ENCODE results near the gene SLC1A2.

The SLC1A2 gene

DNA sequence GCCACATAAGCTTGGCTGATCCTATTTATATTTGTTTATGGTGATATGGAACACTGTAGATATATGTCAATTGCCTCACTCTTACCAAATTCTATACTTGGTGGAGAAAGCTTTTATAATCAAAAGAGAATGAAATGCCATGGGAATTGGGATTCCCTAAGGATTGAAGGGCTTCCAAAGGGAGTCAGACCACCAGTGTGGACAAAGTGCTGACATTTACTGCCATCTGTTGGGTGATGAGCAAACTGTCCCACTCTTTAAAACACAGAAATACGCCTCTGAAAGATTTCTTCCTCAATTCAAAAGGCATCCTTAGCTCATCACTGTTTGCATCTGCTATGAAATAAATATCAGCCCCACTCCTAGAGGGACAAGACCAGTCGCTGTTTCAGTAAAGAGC is 7.1 kb downstream of the SLC1A2 start:
- DNase-seq: no peak

DNA sequence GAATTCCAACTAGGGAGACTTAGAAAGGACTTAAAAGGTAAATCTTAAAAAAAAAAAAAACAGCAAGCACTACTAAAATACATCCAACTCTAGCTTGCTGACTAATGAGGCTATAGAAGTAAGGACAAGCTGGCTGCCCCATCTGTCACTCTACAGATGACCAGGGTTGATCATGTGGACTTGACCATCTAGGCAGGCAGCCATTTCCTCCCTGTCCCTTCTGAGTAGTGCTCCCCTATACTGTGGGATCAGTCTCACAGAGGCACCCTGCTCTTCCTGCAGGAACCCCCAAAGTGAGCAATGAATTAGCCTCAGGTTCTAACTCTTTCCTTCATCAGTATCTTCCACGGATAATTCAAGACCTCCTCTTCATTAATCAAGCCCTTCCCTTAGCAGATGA is 12.3 kb downstream of the SLC1A2 start:
- DNase-seq: no peak

DNA sequence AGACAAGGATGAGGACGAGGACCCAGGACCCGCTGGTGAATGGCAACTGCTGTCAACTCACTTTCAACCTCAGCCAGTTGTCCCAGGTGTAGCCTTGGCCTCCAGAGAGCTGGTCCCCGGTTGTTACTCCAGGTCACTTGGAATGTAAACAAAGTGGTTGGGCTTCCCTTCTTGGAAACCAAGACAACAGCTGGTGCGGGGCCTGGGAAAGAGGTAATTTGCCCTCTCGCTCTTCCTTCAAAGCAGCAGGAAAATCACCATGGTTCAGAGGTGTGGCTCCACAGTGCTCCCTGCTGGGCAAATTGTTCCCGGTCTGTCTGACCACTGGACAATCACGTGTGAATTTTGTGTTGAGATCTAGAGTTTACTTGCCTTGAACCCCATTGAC is 15.0 kb downstream of the SLC1A2 start:
- DNase-seq: no peak

DNA sequence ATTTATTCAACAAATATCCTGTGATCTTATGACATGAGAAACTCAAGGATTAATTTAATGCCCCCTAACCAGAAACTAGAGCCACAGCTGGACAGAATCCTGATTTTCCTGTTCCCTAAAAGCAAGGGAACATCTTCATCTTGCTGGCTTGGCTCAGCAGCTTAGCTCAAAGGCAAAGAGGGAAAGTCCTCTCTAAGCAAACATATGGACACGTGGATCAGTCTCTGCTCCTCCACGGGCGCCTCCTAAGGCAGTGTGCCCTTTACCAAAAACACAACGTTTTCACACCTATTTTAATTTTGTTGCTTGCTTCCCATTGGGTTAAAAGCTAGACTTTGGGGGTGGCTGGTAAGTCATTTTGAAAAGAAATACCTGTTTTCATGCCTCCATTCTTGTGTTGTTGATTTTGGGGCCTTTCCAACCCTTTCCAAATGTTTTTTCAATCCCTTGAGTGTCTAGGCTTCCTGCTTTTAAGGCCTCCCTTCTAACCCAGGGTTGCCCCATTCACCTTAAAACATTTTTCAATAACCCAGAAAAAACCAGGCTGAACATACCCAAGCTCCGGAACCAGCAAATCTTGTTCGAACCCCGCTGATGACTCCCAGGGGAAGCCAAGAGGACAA is 15.5 kb downstream of the SLC1A2 start:
- no peak for DNase-seq

DNA sequence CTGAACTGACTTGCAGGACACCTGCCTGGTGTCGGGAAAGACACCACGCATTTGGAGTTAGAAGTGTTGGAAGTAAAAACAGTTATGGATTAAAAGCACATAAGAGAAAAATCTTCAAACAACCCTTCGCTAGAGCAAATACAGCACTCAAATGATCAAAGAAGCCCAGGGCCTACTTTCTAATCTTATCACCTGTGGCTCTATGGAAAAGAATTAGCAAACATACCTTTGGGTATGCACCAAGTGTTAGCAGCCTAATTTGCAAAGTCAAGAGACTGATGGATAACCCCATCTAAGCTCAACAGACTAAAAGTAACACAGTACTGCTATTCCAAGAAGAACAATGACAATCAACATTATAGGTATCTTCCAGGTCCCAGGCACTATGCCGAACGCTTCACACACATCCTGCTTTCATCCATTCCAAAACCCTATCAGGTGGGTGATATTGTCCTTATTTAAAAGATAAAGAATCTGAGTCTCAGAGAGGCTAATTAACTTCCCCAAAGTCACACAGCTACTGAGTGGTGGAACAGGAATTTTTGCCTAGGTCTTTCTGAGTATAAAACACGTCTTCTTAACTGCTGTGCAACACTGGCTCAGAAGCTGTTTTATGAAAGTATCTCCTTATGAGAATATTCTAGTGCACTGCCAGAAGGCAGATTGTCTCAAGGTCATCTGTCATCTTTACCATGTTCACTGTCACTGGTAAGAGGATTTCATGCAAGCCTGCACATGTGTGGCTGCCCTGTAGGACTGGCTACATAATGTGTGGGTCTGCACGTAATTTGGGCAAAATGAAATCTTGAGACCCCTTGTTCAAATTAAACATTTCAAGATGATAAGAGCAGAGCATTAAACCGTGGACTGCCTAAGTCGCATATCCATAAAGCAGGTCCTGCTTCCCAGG is 16.4 kb downstream of the SLC1A2 start:
- no peak for DNase-seq

DNA sequence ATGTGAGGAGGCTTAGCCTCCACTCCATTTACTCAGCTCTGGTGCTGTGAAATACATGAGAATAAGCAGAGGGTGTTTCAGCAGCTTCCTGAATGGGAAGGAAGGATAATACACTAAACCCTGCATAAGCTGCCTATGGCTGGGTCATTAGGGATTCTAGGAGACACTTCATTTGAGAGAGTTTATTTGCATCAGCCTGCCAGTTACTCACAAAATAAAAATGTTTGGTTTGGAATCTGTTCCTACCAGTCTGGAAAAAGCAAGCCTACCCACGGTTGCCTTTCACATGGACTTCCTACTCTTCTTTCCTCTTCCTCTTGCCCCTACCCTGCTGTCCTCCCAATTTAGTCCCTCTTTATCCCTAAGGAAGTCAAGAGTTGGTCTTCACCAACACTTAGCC is 20.5 kb downstream of the SLC1A2 start:
- no peak for DNase-seq

DNA sequence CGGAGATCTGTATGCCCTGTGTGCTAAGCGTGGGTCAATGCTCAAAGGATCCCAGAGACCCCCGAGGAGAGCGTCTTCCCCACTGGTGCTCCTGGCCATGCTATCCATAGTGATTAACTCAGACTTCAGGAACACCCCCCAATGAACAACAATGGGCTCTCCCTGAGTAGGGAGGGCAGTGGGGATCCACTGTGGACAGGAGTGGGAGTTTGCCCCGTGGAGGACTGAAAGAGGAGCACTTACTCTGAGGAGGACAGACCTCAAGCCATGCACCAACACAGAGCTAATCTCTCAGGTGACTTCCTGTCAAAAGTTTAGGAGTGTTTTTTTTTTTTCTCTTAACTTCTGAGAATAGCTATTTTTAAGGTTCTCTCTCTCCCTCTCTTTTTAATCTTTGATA is 24.4 kb downstream of the SLC1A2 start:
- no peak for DNase-seq

DNA sequence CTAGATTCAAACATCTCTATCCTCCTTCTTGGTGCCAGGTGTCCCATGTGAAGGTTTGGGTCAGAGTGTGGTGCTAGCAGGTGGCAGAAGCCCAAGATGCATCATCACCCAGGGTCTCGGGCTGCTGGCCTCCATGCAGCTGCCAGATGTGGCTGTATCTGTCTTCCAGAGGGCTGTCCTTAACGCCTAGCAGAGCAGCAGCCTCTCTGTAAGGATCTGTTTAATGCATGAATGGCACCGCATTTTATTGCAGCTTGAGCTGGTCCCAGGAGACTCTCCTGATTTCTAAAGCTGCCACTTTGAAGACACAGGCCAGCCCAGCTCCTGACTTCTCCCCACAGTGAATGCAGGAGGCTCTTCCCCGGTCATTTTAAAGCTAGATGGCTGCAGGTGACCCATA is 26.3 kb downstream of the SLC1A2 start:
- DNase-seq: no peak

DNA sequence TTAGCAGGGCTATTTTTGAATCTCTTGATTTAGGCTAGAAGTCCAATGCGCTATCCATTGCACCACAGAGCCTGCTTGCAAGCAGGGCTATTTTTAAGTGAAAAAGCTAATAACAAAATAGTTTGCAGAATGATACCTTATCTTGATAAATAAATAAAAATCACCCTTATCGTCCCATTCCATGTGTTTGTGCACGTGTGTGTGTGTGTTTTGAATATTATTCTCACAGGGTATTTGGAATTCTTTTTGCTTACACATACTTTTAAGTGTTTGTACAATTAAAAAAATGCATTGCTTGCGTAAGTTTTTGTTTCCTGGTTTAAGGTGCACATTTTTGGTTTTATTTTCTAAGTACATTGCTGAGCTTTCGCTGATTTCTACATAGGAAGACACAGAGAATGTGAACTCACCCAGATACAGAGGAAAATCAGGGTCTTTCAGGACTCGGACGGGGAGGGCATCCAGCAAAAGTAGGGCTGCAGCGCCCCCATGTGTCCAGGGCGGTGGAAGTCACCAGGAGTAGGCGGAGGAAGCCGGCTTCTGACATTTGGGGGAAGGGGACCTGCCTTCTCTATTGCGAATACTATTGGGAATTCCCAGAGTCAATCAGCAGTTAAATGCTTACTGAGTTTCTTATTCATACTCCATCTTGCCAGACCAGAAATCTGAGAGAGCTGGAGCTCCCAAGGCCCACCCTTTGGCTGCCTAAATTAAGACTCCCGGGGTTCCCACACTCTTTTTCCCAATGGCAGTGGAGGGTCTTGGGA is 27.3 kb downstream of the SLC1A2 start:
- no peak for DNase-seq

DNA sequence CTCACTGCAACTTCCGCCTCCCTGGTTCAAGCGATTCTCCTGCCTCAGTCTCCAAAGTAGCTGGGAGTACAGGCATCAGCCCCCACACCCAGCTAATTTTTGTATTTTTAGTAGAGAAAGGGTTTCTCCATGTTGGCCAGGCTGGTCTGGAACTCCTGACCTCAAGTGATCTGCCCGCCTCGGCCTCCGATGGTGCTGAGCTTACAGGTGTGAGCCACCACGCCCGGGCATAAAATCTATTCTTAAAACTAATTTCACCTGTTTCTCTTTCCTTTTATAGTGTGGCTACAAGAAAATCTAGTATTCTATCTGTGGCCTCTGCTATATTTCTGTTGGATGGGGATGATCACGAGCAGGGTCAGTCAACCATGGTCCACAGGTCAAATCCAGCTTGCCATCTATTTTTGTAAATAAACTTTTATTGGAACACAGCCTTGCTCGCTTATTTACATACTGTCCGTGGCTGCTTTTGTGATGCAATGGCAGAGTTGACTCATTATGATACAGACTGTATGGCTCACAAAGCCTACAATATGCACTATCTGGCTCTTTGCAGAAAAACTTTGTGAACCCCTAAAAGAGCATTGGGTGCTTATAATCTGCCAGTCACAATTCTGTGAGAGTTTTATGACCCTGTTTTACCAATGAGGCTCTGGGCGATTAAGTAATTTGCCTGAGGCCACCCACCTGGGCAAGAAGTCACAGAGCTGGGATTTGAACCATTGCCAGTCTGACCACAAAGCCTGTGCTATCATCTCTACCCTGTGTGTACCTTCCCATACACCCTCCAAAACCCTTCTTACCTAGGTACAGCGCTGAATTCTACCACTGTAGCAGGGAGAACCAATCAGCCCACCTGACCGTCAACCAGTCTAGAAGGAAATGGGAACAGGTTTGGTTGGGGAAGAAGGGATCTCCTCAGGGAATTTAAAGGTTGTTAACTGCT is 28.3 kb downstream of the SLC1A2 start:
- no peak for DNase-seq

DNA sequence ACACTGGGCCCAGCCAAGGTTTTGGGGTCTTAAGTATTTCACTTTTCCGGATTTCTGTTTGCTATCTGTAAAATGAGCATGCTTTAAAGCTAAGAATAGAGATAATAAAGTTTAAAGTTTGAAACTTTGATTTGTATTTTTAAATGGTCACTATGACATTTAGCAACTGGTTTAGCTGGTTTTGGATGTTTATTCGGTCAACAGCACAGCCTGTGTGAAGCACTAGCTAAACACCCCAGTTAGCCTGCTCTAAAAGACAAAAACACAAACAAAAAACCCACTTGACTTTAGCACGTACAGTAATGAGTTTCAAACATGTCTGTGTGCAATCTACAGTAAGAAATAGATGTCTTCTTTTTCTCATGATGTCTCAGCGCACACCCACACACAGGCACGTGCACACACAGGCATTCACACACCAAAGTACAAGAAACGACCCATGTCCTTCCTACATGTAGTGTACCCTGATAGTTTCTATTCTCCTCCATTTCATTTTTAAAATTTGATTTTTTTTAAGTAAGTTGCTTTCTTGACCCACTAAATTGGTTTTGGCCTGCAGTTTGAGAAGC is 29.4 kb downstream of the SLC1A2 start:
- DNase-seq: no peak

DNA sequence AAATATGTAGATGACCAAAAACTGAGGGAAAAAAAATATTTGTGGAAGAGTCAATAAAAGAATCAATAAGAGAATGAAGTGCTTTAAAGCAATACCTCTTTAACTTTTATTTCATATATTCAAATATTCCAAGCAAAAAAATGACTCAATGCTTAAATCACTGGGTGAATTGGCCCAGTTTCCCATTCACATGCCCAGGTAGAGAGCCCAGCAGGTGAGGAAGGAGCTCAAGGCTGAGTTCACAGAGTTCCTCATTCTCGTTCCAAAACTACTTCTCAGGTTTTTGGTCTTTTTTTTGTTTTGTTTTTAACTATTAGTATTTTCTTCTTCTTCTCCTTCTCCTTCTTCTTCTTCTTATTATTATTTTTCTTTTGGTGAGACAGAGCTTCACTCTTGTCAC is 30.2 kb downstream of the SLC1A2 start:
- DNase-seq: no peak

DNA sequence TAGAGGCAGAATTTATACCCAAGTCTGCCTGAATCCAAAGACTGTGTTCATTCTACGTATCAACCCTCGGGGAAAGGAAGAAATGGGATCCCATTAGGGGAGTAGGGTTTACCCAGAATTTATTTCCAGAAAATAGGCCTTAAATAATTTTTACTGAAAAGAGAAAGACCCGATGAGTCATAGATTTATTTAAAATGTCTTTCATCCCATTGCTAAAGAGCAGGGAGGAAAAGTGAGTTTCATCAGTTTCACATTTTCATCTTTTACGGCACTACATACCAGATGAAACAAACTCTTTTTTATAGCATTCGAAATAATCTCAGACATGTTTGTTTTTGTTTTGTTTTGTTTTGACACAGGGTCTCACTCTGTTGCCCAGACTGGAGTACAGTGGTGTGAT is 31.3 kb downstream of the SLC1A2 start:
- DNase-seq: no peak

DNA sequence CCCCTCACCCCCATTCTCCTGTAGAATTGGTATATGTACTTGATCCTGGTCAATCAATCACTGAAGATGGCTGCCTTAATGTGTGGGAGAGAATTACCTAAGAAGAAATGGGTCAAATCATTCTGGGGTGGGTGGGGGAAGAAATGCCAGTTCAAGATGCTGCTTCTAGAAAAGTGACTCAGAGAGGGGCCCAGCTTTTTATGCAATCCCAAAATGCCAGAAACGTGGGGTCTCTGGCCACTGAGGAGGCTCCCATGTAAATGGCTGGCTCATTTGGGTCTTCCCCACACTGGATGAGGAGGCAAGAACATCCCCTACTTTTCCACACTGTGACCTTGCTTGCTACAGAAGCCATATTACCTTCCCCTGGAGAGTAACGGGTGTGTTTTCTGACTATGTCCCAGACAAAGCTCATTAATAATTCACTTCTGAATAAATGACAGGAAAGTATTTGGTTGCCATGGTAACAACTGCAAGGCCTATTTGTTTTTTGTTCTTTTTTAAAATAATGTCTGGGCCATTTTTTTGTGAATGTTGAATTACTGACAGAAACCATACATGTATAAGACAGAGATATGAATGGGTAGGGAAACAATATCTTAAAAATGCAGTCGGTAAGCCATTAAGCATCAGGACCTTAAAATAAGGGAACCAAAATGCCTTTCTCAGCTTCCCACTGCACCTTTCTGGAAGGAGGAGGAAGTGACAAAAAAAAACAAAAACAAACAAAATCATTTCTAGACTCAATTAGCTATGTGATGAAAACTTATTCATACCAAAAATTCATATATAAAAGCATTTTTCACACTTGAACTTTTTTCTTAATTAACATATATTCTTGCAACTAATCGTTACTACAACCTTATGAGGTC is 32.0 kb downstream of the SLC1A2 start:
- DNase-seq: no peak

DNA sequence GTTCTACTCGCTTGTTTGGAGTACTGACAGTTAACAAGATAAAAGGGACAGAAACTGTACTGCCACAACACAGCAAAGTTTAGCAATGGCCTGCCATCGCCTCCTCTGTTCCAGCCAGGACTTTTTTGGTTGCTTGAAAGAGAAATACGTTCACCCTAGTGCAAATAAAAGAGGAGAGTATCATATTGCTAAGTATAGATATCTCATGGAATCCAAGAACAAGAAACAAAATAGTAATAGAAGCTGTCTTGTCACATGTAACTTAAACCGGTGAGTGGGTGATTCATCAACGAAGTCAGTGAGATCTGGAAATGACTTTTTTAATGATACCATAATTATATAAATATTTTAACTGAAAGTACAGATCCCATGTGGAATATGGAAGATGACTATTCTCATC is 35.4 kb downstream of the SLC1A2 start:
- DNase-seq: no peak

DNA sequence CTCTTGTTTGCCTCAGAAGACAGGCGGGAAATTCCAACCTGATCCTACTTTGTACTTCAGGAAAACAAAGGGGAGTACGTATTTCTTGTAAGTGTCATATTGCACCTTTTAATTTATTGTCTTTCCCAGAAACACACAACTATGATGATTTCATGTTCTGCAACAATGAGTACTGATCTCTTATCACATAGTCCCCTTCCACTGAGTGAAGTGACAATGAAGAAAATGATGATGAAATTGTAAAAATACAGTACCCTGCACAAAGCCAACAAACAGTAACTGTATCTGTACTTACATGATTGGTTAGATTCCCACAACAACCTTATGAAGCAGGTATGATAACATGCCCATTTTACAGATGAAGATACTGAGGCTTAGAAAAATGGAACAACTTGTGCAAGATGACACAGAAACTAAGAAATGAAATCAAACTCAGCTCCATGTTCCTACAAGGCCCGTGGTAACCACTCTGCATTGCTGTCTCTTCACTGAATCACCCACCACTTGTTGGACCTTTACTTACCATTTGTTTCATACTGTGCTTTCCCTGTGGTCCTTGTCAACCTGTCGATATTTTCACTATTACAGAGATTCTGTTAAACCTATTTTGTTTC is 37.5 kb downstream of the SLC1A2 start:
- DNase-seq: no peak

DNA sequence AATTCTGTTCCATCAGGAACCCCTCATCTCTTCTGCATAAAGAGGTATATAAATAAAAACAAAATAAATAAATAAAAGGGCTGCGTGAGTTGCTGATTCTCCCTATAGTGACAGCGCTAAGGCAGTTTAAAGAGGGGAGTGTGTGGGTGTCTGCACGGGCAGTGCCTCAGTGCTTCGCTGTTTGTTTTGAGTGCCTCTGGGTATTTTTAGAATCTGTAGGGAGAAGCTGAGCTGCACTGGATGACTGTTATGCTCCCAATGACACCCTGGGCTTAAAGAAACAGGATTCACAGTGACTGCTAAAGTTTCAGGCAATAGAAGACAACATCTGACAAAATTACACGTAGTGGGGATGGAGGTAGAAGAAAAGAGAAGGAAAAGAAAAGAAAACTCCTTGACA is 38.8 kb downstream of the SLC1A2 start:
- DNase-seq: no peak

DNA sequence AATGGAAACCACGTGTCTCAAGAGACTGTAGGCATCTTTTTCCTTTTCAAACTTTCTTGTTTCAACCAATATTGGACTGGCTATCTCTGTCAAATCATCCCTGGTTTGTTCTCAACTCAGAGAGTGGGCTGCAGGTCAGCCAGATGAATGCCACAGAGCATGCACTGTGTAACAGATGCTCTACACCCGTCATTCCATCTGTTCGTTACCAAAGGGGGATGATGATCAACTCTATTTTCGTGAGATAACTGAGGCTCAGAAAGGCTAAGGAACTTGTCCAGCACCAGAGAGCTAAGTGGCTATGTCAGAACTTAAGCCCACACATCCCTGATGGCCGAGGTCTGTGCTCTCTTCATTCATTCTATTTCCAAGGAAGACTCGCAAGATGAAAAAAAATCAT is 42.1 kb downstream of the SLC1A2 start:
- no peak for DNase-seq

DNA sequence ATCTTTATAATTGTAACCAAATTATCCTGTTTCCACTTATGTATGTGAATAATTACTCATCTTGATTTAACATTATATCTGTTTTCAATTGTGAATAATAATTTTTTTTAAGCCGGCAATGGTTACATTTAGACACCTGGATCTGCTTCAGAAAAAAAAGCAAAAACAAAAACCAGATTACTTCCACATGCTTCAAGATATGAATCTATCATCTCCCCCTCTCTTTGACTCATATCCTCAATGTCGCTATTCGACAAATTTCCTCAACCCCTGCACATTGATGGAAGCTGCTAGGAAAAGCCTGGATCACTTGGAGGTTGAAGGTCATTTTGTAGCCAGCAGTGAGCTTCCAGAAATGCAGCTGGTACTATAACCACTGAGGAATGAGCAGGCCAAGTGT is 42.7 kb downstream of the SLC1A2 start:
- DNase-seq: no peak

DNA sequence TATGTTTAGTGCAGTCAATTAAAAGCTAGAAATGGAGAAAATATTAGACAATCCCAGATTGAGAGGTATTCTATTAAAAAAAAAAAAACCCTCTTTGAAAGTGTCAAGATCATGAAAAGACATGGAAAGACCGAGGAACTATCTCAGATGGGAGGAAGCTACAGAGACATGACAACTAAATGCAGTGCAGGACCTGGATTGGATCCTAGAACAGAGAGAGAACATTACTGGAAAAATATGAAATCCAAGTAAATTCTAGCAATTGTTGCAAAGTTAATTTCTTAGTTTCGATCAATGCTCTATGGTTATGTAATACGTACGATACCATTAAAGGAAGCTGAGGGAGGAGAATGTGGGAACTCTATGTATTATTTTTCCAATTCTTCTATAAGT is 43.2 kb downstream of the SLC1A2 start:
- DNase-seq: no peak
